WTC11 (cell line): ENCODE data around the gene COBL. TPM values are rescaled to one million over a fixed set of nuclear protein-coding genes. Genes with fewer than 3 reads are reported as not detected.

Source experiments
- ATAC-seq: fragments of 200-7000 bp; cut with Tn5 transposase; 2 replicates; pipeline ENCODE4 v1.10.0; 2021; ENCODE audit warnings: mild to moderate bottlenecking, moderate library complexity
- CTCF ChIA-PET: fragments of 300-600 bp; sonication (Branson Sonifier 250); formaldehyde crosslinking; loops from one replicate; lab custom pipeline; 2021; ENCODE audit warnings: antibody characterized with exemption; lab: Charles Lee
- POLR2A ChIA-PET: fragments of 350-600 bp; sonication (Branson Sonifier 250); formaldehyde crosslinking; loops from one replicate; lab custom pipeline; 2021; ENCODE audit warnings: antibody characterized with exemption; lab: Charles Lee
- DNase-seq: peaks from one replicate; pipeline ENCODE4 v3.0.0; 2021; ENCODE audit warnings: low spot score
- H3K27ac Mint-ChIP-seq: 2 replicates; pipeline ENCODE4 v1.8.0; 2021; ENCODE audit warnings: mixed read lengths
- H3K27me3 Mint-ChIP-seq: 2 replicates; pipeline ENCODE4 v1.8.0; 2021; ENCODE audit warnings: low read depth, mild to moderate bottlenecking, moderate library complexity, mixed read lengths
- H3K36me3 Mint-ChIP-seq: 2 replicates; pipeline ENCODE4 v1.8.0; 2021; ENCODE audit warnings: mixed read lengths
- H3K4me1 Mint-ChIP-seq: 2 replicates; pipeline ENCODE4 v1.8.0; 2022; ENCODE audit warnings: mixed read lengths
- H3K4me3 Mint-ChIP-seq: 2 replicates; pipeline ENCODE4 v1.8.0; 2021; ENCODE audit warnings: mild to moderate bottlenecking, moderate library complexity, mixed read lengths
- H3K9me3 Mint-ChIP-seq: 2 replicates; pipeline ENCODE4 v1.8.0; 2021; ENCODE audit warnings: mixed read lengths
- SP1 ChIP-seq: sonication (generic); formaldehyde crosslinking; conservative IDR thresholded peaks from 2 replicates; pipeline ENCODE4 v1.8.1; 2022; ENCODE audit warnings: missing genetic modification reagents
- ZBTB43 ChIP-seq: sonication (generic); formaldehyde crosslinking; IDR thresholded peaks from 2 replicates; pipeline ENCODE4 v1.8.1; 2023; ENCODE audit warnings: mild to moderate bottlenecking, missing genetic modification reagents
- ZNF232 ChIP-seq: sonication (generic); formaldehyde crosslinking; IDR thresholded peaks from 2 replicates; pipeline ENCODE4 v1.8.0; 2022; ENCODE audit warnings: mild to moderate bottlenecking, missing genetic modification reagents
- ZNF263 ChIP-seq: sonication (generic); formaldehyde crosslinking; IDR thresholded peaks from 2 replicates; pipeline ENCODE4 v1.8.1; 2022; ENCODE audit warnings: low read depth, mild to moderate bottlenecking, moderate library complexity, missing genetic modification reagents
- ZNF423 ChIP-seq: fragments of 250-450 bp; sonication (Bioruptor Pico); IDR thresholded peaks from 2 replicates; pipeline ENCODE4 v2.1.2; 2022; ENCODE audit warnings: mild to moderate bottlenecking, moderate library complexity
- ZNF532 ChIP-seq: fragments of 250-450 bp; sonication (Bioruptor Pico); IDR thresholded peaks from 2 replicates; pipeline ENCODE4 v1.9.0; 2021; ENCODE audit warnings: mild to moderate bottlenecking, borderline replicate concordance
- ZNF671 ChIP-seq: fragments of 250-450 bp; sonication (Bioruptor Pico); IDR thresholded peaks from 2 replicates; pipeline ENCODE4 v1.8.0; 2021; ENCODE audit warnings: mild to moderate bottlenecking
- total RNA-seq: library from RNA; stranded (reverse); gene quantifications from 3 replicates; pipeline ENCODE4 v1.2.3, GENCODE V29; 2021
- TF ChIP-seq, protein P1 (sequence below): sonication (generic); formaldehyde crosslinking; IDR thresholded peaks from 2 replicates; pipeline ENCODE4 v1.8.0; 2022; ENCODE audit warnings: mild to moderate bottlenecking, missing genetic modification reagents
- TF ChIP-seq, protein P2 (sequence below): fragments of 250-450 bp; sonication (Bioruptor Pico); IDR thresholded peaks from 2 replicates; pipeline ENCODE4 v1.8.0; 2021; ENCODE audit warnings: mild to moderate bottlenecking
- TF ChIP-seq, protein P3 (sequence below): sonication (generic); formaldehyde crosslinking; conservative IDR thresholded peaks from 2 replicates; pipeline ENCODE4 v1.8.1; 2023; ENCODE audit warnings: mild to moderate bottlenecking, low read depth, missing genetic modification reagents, moderate library complexity

COBL gene
- total RNA-seq, 1 experiment from 2014 or later: 36.5 TPM

DNA sequence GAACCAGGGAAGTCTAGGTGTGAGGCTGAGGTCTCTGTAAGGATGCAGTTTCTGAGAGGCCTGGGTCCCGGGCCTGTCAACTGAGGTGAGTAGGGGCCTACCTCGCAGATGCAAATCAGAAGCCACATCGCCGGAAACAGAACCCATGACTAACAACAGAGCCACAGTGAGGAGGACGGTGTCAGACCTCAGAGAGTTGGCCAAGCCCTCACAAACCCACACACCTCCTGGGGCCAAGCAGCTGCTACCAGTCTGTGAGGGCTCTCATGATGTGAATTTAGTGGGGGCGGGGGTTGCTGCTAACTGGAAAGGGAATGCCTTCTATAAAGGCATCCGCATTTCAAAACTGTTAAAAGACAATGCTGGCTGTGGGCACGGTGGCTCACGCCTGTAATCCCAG lies 103.0 kb downstream of the COBL start:
- CTCF ChIA-PET: interaction anchor here (0.9 to 1.0 kb wide), 2 partner anchors 12 to 51 kb away, joined by 4 to 9 read pairs; no protein-coding TSS in a partner anchor

More for the DNA sequence above, 103.0 kb downstream of the COBL start:
- Mint-ChIP-seq H3K4me3 (no peak overlapping the region), H3K9me3 (no peaks in the 10 kb centered on the region), H3K36me3 (peaks cover 3% of the 10 kb centered on the region; the same call in 1 of the 2 replicates), H3K27ac (no peak overlapping the region), H3K27me3 (peaks cover 10% of the 10 kb centered on the region), H3K4me1 (peaks cover 51% of the 10 kb centered on the region)
- TF ChIP-seq, protein P1, sequence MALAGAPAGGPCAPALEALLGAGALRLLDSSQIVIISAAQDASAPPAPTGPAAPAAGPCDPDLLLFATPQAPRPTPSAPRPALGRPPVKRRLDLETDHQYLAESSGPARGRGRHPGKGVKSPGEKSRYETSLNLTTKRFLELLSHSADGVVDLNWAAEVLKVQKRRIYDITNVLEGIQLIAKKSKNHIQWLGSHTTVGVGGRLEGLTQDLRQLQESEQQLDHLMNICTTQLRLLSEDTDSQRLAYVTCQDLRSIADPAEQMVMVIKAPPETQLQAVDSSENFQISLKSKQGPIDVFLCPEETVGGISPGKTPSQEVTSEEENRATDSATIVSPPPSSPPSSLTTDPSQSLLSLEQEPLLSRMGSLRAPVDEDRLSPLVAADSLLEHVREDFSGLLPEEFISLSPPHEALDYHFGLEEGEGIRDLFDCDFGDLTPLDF: no peak
- TF ChIP-seq ZBTB43 (CRISPR knock-in tag): no peak
- no peak for TF ChIP-seq SP1 (CRISPR knock-in tag)
- TF ChIP-seq ZNF263 (CRISPR knock-in tag): no peak
- no peak for TF ChIP-seq ZNF232
- TF ChIP-seq, protein P2, sequence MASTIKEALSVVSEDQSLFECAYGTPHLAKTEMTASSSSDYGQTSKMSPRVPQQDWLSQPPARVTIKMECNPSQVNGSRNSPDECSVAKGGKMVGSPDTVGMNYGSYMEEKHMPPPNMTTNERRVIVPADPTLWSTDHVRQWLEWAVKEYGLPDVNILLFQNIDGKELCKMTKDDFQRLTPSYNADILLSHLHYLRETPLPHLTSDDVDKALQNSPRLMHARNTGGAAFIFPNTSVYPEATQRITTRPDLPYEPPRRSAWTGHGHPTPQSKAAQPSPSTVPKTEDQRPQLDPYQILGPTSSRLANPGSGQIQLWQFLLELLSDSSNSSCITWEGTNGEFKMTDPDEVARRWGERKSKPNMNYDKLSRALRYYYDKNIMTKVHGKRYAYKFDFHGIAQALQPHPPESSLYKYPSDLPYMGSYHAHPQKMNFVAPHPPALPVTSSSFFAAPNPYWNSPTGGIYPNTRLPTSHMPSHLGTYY (CRISPR knock-in tag): no peak
- TF ChIP-seq, protein P3, sequence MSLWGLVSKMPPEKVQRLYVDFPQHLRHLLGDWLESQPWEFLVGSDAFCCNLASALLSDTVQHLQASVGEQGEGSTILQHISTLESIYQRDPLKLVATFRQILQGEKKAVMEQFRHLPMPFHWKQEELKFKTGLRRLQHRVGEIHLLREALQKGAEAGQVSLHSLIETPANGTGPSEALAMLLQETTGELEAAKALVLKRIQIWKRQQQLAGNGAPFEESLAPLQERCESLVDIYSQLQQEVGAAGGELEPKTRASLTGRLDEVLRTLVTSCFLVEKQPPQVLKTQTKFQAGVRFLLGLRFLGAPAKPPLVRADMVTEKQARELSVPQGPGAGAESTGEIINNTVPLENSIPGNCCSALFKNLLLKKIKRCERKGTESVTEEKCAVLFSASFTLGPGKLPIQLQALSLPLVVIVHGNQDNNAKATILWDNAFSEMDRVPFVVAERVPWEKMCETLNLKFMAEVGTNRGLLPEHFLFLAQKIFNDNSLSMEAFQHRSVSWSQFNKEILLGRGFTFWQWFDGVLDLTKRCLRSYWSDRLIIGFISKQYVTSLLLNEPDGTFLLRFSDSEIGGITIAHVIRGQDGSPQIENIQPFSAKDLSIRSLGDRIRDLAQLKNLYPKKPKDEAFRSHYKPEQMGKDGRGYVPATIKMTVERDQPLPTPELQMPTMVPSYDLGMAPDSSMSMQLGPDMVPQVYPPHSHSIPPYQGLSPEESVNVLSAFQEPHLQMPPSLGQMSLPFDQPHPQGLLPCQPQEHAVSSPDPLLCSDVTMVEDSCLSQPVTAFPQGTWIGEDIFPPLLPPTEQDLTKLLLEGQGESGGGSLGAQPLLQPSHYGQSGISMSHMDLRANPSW: no peak
- no peak for TF ChIP-seq ZNF671 (CRISPR knock-in tag)
- no peak for TF ChIP-seq ZNF423
- TF ChIP-seq ZNF532 (CRISPR knock-in tag): no peak
- peak; percentile 19; the same call in 1 of the 2 replicates for ATAC-seq
- POLR2A ChIA-PET: no interaction called here
- DNase-seq: no peak
